Caki2 (cell line): Measurements from ENCODE around the gene EXOC3L1. TPM values are rescaled to one million over a fixed set of nuclear protein-coding genes. Genes with fewer than 3 reads are reported as not detected.

Source experiments
- DNase-seq: peaks from one replicate; pipeline ENCODE4 v3.0.0-alpha.2; 2015; ENCODE audit warnings: low read depth
- in situ Hi-C: cut with HindIII; loops from 2 replicates; pipeline ENCODE4 v1.10.0; 2016; ENCODE audit warnings: low sequenced_read_pairs, low pct_unique_long_range_greater_than_20kb, mixed read lengths
- total RNA-seq: library from RNA; depleted of rRNA; stranded (reverse); fragments of >200 nt; shearing (Covaris generic); gene quantifications from 2 replicates; pipeline ENCODE4 v1.2.3, GENCODE V29; 2014; ENCODE audit warnings: low replicate concordance

EXOC3L1 gene
- total RNA-seq, 1 experiment from 2014 or later: not detected

DNA sequence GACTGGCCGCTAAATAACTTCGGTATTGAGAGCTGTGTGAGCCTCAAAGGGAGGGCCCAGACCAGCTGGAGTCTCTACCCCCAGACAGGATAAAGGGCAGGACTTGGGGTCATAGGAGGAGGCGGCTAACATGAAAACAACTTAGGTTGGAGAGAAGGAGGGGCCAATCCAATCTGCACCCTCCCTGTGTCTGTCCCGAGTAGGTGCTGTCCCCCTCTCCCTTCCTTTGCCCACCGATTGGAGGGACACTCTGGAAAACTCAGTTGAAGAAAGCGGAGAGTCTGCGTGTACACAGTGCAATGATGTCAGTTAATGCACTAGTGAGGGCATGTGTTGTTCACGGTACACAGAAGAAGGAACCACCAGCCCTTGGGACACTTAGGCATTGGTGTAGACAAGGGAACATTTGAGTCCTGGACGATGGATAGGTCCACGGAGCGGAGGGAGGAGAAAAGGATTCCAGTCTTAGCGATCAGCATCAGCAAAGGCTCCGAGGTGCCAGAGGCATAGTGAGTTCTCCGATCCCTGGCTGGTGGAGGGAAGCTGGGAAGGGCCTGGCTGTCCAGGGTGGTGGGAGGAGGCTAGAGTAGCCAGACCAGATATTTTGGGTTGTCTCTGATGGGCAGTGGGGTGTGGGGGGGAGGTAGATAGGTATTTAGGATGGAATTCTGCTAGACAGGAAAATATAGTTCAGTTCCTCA is 18.8 kb downstream of the EXOC3L1 start:
- DNase-seq: peak; percentile 83

DNA sequence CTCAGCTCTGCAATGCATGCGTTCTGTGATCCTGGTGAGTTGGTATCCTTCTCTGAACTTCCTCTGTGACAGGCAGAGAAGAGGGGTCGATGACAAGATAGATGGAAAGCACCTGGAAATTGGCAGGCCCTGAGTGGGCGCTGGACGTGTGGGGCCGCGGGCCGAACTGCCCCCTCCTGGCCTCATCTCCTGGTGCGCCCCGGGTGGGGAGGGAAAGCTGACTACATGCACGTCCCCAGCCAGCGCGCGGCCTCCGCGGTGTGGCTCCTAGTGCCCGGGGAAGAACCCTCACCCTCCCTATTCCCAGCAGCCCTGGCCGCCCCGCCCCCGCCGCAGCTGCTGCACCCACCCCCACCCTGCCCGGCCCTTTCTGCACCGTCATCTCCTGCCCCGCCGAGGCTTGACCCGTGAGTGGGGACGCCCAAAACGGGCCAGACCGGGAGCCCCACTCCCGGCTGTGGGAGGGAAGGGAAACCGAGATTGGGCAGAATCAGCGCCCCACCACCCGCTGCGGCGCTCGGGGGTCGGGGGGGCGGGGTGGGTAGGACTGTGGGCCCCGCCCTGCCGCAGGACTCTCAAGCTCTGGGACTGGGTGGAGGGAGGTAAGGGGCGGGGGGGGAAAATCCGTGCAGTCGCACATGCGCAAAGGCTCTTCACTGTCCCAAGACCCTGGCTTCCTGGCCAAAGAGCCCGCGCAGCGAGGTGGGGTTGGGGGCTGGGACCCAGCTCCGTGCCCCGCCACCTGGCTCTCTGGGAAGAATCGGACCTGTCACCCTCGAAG is 19.6 kb downstream of the EXOC3L1 start, which contains the start of gene NOL3:
NOL3 (plus strand) TSS at position 371 of the 781 bp plus-strand sequence.
- in situ Hi-C loops: no loop called here
- DNase-seq: peak; percentile 92

More for the DNA sequence above, 18.8 kb downstream of the EXOC3L1 start:
- in situ Hi-C loops: no loop called here

DNA sequence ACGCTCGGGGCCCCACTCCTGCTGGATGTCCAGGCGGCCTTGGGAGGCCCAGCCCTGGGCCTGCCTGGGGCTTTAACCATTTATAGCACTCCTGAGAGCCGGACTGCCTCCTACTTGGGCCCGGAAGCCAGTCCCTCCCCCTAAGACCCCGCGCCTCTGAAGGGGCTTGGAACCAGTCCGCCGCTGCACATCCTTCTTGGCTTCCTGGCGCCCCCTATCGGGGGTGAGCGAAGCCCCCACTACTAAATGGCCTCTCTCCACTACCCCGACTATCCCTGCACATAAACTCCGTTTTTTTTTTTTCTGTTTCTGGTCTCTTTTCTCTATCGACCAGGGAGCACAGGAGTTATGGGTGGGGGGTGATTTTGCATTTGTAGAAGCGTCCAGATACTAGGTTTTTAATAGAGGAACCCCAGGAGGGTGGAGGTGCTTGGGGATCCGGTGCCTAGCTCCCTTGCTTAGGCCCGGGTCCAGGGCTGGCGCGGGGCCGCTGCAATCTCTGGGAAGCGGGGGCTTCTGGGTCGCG is 20.2 kb downstream of the EXOC3L1 start:
- in situ Hi-C loops: no loop called here
- no peak for DNase-seq

DNA sequence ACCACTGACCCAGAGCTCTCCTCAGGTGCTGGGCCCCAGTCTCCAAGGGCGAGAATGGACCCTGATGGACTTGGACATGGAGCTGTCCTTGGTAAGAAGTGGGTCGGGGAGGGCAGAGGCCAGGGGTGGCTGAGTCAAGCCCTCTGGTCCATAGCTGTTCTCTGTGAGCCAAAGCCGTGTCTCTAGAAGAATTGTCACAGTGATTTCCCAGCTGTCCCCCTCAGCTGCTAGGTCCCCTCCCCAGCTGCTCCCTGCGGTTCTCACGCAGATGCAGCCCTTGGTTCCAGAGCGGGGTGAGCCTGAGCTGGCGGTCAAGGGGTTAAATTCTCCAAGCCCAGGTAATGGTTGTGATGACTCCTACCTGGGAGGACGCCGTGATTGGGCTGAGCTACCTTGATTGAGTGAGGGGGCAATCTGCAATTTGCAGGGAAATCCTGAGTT is 20.9 kb downstream of the EXOC3L1 start:
- in situ Hi-C loops: no loop called here
- DNase-seq: no peak

DNA sequence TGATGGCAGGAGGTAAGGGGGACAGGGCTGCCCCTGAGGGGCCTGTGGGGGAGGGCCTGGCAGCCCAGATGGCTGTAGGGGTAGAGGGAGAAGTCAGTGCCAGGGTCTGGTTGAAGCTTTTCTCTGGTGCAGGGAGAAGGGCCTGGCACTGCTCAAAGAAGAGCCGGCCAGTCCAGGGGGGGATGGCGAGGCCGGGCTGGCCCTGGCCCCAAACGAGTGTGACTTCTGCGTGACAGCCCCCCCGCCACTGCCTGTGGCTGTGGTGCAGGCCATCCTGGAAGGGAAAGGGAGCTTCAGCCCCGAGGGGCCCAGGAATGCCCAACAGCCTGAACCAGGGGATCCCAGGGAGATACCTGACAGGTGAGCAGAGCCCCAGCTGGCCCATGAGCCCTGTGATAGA is 22.3 kb downstream of the EXOC3L1 start:
- no peak for DNase-seq
- in situ Hi-C loops: no loop called here

DNA sequence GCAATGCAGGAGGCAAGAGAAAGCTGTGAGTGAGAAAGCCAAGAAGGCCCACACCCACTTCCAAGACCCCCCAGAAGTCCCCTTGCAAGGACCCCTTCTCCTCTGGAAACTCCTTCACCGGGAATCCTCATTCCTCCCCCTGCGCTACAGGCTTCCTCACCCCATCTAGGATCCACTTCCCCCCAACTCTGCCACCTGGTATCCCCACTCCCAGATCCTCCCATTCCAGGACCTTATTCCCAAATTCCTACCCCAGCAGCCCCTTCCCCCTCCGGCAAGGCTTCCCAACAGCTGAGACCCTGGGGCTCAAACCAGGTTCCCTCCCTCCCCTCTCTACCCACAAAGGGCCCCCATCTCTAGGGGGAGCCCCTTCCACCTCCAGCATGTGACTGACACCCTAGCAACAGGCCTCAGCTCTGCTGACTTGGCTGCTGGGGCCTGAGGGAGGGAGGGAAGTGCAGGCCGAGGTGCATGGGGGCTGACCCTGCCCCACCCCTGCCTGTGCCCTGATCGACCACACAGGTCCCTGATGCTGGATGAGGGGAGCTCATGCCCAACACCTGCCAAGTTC is 23.3 kb downstream of the EXOC3L1 start:
- DNase-seq: no peak
- in situ Hi-C loops: no loop called here

DNA sequence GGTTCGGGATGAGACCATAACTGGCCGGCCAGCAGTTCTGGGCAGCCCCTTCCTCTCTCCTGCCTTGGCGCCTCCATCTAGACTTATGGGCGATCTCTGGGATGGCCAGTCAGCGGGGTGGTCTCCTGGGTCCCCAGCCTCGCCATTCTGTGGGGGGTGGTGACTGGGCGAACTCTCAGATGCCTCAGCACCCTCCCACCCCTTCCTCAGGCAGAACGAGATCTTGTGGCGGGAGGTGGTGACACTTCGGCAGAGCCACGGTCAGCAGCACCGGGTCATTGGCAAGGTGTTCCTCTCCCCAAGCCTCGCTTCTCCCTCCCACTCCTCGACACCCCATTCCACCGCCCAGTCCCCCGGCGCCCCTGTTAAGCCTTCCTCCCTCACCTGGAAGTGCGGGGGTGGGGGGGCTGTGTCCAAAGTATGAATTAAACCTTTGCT is 23.8 kb downstream of the EXOC3L1 start:
- in situ Hi-C loops: no loop called here
- no peak for DNase-seq

DNA sequence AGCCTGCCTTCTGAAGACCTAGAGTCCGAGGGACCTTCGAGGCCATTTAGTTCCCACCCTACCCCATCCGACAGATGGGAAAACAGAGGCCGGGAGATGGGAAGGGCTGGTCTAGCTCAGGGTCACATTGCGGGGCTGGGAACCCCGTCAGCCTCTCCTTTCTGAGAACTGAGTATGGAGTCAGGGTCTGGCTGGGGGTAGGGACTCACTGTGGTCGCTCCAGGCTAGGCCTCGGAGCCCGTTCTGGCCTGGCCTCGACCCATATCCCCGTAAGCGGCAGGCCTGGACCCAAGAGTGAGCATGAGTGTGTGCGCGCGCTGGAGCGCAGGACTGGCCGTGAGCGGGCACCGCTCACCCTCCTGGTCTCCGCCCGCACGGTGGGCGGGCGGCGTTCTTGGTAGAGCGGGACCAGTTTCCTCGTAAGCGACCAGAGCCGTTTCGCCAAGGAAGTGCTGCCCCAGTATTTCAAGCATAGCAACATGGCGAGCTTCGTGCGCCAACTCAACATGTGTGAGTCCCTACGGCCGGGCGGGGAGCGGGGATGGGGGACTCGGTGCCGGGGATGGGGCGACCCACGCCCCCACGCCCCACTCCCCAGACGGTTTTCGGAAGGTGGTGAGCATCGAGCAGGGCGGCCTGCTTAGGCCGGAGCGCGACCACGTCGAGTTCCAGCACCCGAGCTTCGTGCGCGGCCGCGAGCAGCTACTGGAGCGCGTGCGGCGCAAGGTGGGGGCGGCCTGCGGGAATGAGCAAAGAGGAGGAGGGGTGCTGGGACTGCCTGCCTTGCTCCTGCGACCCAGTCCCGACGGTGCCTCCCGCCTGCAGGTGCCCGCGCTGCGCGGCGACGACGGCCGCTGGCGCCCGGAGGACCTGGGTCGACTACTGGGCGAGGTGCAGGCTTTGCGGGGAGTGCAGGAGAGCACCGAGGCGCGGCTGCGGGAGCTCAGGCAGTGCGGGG is 24.5 kb downstream of the EXOC3L1 start:
- DNase-seq: no peak
- in situ Hi-C loops: no loop called here

DNA sequence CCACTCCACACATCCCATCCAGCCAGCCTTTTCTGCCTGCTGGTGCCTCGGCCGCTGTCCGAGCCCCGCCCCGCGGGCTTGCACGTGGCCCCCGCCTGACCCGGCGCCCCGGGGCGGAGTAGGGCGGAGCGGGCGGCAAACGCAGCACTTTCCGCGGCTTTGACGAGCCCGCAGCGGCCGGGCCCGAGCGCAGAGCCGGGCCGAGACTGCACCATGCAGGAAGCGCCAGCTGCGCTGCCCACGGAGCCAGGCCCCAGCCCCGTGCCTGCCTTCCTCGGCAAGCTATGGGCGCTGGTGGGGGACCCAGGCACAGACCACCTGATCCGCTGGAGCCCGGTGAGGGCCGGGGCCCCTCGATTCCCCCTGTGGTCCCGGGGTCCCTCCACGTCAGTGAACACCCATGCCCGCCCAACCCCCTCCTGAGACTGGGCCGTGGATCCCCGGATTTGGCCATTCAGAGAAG is 25.3 kb downstream of the EXOC3L1 start, which contains the start of gene HSF4:
HSF4 (plus strand) TSS at position 147 of the 463 bp plus-strand sequence; CDS start at position 214, 67 bp downstream.
- DNase-seq: peak; percentile 47
- in situ Hi-C loops: no loop called here

DNA sequence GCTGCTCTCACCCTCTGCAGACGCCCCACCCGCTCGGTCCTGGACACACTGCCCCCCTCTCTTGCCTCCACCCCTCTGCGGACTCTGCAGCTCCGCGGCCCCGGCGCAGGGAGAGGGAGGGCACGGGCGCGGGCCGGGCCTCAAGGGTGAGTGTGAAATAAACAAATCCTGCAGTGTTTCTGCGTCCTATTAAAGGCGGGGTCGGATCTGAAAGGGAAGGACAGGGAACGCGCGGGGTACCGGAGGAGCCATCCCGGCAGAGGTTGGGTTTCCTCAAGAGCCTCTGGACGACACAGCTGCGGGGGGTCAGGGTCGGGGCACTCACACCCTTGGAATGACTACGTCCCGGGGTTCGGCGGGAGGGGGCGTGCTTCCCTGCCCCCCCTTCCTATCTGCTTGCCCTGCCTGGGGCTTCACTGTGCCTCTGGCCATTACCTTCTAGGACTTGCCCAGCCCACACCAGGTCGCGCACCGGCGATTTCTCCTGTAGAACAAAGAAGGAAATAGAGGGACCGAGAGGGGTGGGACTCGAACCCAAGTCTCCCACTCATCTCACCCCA is 25.9 kb downstream of the EXOC3L1 start:
- DNase-seq: no peak
- in situ Hi-C loops: no loop called here

DNA sequence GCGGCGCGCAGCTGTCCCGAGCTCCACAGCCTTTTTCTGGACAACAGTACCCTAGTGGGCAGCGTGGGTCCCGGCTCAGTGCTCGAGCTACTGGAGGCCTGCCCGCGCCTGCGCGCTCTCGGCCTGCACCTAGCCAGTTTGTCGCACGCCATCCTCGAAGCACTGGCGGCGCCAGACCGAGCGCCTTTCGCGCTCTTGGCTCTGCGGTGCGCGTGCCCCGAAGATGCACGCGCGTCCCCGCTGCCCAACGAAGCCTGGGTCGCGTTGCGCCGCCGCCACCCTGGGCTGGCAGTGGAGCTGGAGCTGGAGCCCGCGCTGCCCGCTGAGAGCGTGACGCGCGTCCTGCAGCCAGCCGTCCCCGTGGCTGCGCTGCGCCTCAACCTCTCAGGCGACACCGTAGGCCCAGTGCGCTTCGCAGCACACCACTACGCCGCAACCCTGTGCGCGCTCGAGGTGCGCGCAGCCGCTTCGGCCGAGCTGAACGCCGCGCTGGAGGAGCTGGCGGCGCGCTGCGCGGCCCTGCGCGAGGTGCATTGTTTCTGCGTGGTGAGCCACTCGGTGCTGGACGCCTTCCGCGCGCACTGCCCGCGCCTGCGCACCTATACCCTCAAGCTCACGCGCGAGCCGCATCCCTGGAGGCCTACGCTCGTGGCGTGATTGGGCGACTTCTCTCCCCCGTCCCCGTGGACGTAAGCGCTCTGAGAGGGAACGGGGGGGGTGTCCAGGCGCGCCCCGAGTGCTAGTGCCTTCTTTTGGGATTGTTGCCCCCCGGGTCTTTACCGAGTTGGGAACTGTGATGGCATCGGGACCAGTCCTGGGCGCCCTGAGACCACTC is 26.6 kb downstream of the EXOC3L1 start:
- no peak for DNase-seq
- in situ Hi-C loops: no loop called here

DNA sequence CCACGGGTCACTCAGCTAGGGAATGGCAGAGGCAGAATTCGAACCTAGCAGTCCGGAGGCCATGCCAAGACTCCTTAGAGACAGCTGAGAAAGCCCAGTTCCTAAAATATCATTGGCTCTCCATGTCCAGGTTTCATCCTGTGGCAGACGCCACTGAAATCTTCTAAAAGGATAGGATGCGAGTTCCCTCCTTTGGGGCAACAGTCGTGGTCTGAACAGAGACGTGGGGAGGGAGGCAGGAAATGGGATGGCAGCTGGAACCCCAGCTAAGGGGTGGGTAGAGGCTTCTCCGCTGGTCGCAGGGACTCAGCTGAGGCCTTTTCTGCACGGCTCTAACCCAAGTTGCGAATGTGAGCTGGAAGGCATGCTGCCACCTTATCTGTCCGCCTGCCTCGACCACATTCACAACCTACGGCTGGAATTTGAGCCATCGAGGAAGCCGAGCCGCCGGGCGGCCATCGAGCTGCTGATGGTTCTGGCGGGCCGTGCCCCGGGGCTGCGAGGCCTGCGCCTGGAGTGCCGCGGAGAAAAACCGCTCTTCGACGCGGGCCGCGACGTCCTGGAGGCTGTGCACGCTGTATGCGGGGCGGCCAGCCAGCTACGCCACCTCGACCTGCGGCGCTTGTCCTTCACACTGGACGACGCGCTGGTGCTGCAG is 27.3 kb downstream of the EXOC3L1 start:
- in situ Hi-C loops: no loop called here
- DNase-seq: no peak

DNA sequence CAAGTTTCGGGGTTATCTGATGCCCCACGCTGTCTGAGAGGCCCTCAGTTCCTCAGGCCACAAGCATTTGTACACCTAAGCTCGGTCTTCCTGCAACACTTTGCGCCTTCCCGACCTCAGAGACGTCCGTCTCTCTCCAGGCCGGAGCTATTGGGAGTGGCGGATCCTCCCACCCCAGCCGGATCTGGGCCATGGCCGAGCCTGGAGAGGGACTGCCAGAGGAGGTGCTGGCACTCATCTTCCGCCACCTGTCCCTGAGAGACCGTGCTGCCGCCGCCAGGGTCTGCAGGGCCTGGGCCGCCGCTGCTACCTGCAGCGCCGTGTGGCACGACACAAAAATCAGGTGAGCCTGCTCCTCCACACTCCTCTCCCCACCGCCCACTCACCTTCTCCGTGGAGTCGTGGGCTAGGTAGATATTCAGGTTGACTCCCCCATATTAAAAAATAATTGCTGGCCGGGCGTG is 28.3 kb downstream of the EXOC3L1 start:
- DNase-seq: no peak
- in situ Hi-C loops: no loop called here

DNA sequence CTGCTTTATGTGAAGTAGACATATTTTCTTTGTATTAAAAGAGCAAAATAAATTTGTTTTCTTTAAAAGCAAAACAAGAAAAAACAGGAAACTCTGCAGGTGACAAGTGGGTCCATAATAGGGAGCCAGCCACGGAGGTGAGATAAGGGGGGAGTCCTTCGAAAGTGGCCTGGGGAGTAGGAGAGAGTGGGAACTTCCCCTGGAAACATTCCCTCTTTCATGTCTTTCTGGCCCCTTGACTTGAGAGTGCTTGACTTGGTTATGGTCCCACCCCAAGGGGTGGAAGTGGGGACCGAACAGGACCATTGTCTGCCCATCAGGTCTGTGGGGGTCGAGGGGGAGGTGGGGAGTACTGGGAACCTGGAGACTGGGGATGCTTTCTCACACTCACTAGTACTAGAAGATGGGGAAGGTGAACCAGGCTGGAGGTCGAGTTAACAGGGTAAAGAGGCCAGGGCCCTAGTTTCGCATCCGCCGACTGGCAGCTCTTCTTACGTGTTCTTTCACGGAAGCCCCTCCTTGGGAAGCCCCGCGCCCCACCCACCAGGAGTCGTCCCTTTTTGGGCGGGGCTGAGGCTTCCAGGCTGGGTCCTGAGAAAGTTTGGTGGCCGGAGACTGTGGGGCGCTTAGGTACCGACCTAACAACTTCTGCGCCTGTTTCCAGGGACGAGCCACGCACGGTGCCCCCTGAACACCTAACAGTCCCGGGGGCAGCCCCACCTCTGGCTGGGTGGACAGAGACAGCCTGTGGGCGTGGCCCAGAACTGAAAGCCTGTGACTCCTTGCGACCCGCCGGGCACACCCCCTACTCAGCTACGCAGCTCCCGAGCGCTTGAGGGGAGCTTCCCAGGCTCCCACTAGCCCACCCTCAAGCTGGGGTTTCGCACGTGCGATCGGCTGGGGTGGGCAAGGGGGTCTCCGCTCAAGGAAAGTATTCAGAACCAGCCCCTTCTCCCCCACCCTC is 31.0 kb downstream of the EXOC3L1 start:
- DNase-seq: peak; percentile 70
- in situ Hi-C loops: no loop called here
